DMS153 treated with DMSO at 0.1 percent for 48 hours (cell line): ENCODE measurements around the gene AMDHD2.
"Not testable (repeated sequence)": the region's sequence is repeated elsewhere in the genome, so short reads cannot be mapped to it uniquely, and the experiment has no call there.

Experiments
- DNase-seq: peaks from one replicate; lab custom pipeline; 2025; ENCODE audit not compliant: unreplicated experiment; lab: John Stamatoyannopoulos, UW

Gene AMDHD2, protein sequence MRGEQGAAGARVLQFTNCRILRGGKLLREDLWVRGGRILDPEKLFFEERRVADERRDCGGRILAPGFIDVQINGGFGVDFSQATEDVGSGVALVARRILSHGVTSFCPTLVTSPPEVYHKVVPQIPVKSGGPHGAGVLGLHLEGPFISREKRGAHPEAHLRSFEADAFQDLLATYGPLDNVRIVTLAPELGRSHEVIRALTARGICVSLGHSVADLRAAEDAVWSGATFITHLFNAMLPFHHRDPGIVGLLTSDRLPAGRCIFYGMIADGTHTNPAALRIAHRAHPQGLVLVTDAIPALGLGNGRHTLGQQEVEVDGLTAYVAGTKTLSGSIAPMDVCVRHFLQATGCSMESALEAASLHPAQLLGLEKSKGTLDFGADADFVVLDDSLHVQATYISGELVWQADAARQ

DNA sequence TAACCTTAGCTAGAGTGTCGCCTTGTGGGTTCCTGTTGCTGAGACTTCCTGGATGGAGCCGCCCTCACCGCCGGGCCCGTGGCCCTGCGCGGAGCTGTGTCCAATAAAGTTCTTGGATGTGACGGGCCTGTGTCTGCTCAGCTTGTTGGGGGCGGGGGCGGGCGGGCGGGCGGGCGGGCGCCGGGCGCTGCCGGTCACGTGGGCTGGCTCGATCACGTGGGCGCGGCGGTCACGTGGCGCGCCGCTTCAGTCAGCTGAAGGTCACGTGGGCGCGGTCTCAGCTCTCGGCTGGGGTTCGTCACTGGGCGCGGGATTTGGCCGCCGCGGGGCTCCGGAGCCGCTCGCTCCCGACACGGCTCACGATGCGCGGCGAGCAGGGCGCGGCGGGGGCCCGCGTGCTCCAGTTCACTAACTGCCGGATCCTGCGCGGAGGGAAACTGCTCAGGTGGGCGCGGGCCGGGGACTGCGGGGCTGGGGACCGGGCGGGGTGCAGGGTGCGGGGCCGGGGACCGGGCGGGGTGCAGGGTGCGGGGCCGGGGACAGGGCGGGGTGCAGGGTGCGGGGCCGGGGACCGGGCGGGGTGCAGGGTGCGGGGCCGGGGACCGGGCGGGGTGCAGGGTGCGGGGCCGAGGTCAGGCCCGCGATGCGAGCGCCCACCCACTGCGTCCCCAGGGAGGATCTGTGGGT is at the start of gene AMDHD2:
Gene AMDHD2, plus strand, starts transcription at position 275 of the 687 bp plus-strand sequence. Its CDS starts 88 bp downstream, at position 363.
- peak; percentile 72 for DNase-seq

- DNase-seq = peak; percentile 32
Observed at GRCh38 chr16:2470603-2471015, 49.6 kb upstream of the AMDHD2 start.

GRCh38 chr16:2471016-2471652 is 49.0 kb upstream of the AMDHD2 start, which contains the start of gene NTN3:
TSS of gene NTN3 (plus strand) at chr16:2471297. CDS start at chr16:2471702, 405 bp downstream.
- DNase-seq = no peak

- no peak for DNase-seq
Observed at GRCh38 chr16:2471653-2472487, 48.3 kb upstream of the AMDHD2 start.

DNA sequence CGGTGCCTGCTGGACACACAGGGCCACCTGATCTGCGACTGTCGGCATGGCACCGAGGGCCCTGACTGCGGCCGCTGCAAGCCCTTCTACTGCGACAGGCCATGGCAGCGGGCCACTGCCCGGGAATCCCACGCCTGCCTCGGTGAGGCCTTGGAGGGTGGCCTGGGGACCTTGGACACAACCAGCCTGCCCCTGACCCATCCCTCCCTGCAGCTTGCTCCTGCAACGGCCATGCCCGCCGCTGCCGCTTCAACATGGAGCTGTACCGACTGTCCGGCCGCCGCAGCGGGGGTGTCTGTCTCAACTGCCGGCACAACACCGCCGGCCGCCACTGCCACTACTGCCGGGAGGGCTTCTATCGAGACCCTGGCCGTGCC is 47.7 kb upstream of the AMDHD2 start:
- DNase-seq = no peak

DNA sequence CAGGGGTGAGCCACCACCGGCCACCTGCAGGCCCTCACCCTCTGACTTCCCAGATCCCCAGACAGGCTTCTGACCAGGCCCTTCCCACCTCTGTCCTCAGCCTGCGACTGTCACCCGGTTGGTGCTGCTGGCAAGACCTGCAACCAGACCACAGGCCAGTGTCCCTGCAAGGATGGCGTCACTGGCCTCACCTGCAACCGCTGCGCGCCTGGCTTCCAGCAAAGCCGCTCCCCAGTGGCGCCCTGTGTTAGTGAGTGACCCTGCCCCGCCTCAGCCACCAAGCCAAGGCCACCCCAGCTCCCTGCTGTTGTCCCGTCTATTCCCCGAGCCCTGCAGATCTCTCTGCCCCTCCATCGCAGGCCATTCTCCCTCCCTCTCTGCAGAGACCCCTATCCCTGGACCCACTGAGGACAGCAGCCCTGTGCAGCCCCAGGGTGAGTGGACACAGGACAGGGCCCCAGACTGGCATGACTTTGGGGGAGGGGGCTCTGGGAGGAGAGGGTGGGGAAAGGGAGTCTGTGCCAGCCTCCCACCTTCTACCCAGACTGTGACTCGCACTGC is 47.2 kb upstream of the AMDHD2 start:
- no peak for DNase-seq

- DNase-seq = no peak
Observed at GRCh38 chr16:2473446-2473926, 46.7 kb upstream of the AMDHD2 start.

- no peak for DNase-seq
Observed at GRCh38 chr16:2473999-2474876, 45.9 kb upstream of the AMDHD2 start.

DNA sequence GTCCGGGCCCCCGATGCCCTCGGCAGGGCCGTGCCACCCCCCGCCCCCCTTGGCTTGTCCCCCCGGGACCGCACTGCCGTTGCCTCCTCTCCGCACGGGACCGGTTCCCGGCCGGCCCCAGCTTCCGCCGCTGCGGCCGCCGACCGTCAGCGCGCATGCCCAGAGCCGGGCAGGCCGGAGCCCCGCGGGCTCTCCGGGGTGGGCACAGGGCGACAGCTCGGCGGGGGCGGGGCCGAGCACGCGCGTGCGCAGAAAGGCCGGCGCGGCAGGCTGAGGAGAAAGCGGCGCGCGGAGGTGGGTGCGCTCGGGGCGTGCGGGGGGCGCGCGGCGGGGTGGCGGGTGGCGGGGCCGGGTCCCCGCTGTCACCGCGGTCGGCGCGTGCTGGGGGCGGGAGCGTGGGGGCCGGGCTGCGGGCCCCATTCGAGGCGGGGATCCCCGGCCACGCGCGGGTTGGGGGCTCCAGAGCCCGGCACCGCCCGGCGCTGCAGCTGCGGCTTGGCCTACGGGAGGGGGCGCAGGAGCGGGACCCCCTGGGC is 45.2 kb upstream of the AMDHD2 start, which contains the start of gene TBC1D24:
Gene TBC1D24, plus strand, starts transcription at position 251 of the 536 bp plus-strand sequence. CDS start 21,022 bp downstream, outside the sequence.
- peak; percentile 29 for DNase-seq

DNA sequence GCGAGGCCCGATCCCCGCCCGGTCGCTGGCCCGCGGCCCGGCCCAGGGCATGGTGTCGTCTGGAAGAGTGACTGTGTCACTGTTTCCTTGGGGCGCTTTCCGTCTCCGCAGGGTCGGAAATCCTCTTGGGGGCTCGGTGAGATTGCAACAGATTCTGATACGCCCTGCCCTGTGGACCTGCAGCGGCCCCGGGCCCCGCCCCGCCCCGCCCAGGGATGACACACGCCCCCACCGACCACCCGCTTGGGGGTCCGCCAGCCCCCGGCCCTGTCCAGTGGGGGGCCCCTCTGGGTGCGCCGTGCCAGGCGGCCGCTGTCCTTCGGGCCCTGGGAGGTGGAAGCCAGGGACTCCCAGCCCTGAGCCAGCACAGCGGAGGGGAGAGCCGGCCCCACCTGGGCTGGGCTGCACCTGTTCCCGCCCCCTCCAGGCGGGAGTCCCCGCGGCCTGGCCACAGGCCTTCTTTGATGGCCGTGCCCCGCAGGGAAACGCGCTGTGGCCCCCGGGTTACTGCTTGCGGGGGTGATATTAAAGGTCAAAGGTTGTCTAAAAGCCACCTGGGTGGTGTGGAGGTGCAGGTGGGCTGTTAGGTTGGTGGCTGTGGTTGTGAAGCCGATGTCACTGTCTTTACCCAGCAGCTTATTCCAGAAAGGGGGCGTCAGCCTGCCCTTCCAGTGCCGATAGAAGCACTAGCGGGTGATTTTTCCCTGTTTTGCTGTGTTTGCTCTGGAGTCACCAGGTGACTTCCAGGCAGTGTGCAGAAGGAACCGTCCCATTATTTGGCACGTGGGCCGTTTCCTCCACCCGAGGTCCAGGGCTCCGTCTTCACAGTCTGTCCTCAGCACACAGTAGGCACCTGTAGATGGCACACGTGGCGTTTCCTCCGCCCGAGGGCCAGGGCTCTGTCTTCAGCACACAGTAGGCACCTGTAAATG is 44.5 kb upstream of the AMDHD2 start:
- DNase-seq = no peak

DNA sequence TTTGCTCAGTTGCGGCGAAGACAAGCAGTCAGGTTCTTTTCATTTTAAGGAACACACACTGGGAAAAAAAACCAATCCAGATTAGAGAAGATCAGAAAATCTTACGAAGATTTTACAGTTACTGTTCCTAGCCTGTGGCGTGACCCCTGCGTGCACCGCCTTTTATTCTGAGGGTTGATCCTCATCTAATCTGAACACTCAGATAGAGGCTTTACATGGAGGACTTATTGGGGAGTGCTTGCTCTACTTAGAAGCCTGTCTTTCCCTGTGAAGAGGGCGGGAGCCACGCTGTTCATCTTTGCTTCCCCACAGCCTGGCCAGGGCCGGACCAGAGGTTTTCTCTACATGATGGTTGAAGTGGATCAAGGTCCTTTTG is 43.8 kb upstream of the AMDHD2 start:
- DNase-seq = no peak

GRCh38 chr16:2476741-2477140 is 43.4 kb upstream of the AMDHD2 start:
- DNase-seq = no peak

DNA sequence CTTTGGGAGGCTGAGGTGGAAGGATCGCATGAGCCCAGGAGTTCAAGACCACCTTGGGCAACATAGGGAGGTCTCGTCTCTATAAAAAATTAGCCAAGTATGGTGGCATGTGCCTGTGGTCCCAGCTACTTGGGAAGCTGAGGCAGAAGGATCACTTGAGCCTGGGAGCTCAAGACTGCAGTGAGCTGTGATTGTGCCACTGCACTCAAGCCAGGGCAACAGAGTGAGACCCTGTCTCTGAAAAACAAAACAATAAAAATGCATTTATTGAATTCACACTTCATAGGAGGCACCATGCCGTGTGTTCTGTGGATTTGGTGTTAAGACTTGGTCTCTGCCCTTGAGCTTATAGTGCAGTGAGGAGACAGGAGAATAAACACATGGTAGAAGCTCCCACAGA is 42.8 kb upstream of the AMDHD2 start:
- DNase-seq = no peak

GRCh38 chr16:2478279-2478678 is 41.9 kb upstream of the AMDHD2 start:
- DNase-seq = no peak

GRCh38 chr16:2479996-2480395 is 40.2 kb upstream of the AMDHD2 start:
- not testable (repeated sequence) for DNase-seq

- DNase-seq = no peak
Observed at GRCh38 chr16:2480948-2481347, 39.2 kb upstream of the AMDHD2 start.

GRCh38 chr16:2481676-2482075 is 38.5 kb upstream of the AMDHD2 start:
- DNase-seq = no peak

- no peak for DNase-seq
Observed at GRCh38 chr16:2482249-2482648, 37.9 kb upstream of the AMDHD2 start.
